HG03520 (cell line): ENCODE results near the gene RALGAPA2.
"Not testable (repeated sequence)": the region's sequence is repeated elsewhere in the genome, so short reads cannot be mapped to it uniquely, and the experiment has no call there.

Experiments
- ATAC-seq: cut with Tn5 transposase; IDR thresholded peaks from one replicate; pipeline ENCODE4 v1.9.1; 2021; ENCODE audit warnings: mild to moderate bottlenecking, moderate library complexity; ENCODE audit not compliant: unreplicated experiment

RALGAPA2 gene

GRCh38 chr20:20547876-20548266 is 164.6 kb downstream of the RALGAPA2 start:
- ATAC-seq = no peak

- ATAC-seq = no peak
These were observed 165.1 kb downstream of the RALGAPA2 start for GRCh38 chr20:20547221-20547875.

GRCh38 chr20:20546402-20546801 is 166.0 kb downstream of the RALGAPA2 start:
- no peak for ATAC-seq

- ATAC-seq = not testable (repeated sequence)
These were observed 169.1 kb downstream of the RALGAPA2 start for GRCh38 chr20:20543348-20543747.

GRCh38 chr20:20536240-20536933 is 176.1 kb downstream of the RALGAPA2 start:
- ATAC-seq = no peak

- ATAC-seq = no peak
These were observed 177.4 kb downstream of the RALGAPA2 start for GRCh38 chr20:20535051-20535450.

GRCh38 chr20:20531283-20531682 is 181.2 kb downstream of the RALGAPA2 start:
- ATAC-seq = no peak

GRCh38 chr20:20530428-20531151 is 181.9 kb downstream of the RALGAPA2 start:
- no peak for ATAC-seq

DNA sequence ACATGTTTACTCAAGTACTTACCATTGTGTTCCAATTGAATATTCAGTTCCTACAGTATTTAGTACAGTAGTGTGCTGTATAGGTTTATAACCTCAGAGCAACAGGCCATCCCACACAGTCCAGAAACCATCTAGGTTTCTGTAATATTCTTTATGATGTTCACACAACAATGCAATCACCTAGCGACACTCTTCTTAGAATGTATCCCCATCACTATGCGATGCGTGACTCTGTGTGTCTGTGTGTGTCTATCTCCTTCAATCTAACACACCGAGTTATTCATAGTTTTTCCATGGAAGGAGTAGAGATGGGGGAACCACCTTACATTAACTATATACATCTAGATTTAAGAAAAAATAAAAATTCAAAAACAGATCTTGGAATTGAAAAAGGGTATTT is 182.8 kb downstream of the RALGAPA2 start:
- ATAC-seq = no peak

GRCh38 chr20:20528861-20529260 is 183.6 kb downstream of the RALGAPA2 start:
- no peak for ATAC-seq

GRCh38 chr20:20527661-20528060 is 184.8 kb downstream of the RALGAPA2 start:
- no peak for ATAC-seq

DNA sequence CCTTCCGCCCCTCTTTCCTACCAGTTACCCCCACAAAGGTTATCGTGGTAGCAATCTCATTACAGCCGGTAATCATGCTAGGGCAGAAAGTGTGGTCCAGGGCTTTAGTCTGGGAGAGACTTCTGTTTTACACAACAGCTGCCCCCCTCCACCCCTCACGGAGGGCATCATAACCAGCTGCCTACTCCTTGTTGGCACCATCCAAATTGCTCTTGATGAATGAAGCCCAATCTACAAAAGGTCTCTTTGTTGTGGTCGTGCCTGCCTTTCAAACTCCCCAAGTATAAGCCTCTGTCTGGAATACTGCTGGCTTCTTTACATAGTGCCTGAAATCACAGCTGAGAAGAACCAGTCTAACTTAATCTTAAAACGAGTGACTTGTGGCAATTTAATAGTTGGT is 186.7 kb downstream of the RALGAPA2 start:
- no peak for ATAC-seq

DNA sequence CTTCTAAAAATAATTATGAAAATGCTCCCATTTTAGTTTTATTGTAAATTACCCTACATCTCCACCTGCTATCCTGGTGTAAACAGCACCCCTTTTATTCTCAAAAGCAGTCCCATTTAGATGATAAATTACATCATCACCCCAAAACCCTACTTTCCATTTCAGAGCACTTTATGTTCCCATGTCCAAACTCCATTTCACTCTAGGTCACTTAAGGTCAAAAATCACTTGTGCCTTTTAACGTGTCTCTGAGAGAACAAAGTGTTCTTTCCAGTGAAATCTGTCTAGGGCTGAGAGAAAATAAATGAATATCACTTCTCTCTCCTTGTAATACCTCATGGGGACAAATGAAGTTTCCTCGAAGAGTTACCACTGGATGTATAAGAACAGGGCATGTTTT is 187.2 kb downstream of the RALGAPA2 start:
- no peak for ATAC-seq

DNA sequence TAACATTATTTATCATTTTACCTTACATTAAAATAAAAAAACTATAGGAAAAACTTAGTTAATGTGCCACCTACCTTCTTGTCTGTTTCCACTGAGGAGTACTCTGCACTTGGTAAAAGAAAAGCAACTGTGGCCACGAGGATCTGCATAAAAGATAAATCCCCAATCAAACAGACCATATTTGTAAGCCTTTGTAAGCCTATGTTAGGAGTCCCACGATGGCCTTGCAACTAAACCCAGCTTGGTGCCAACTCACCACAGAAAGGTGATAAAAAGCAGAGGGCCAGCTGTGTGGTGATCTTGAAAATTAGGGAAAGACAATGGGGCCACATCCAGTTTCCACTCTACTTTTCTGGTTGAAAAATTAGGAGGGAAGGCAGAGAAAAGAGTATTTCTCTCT is 187.7 kb downstream of the RALGAPA2 start:
- ATAC-seq = no peak

DNA sequence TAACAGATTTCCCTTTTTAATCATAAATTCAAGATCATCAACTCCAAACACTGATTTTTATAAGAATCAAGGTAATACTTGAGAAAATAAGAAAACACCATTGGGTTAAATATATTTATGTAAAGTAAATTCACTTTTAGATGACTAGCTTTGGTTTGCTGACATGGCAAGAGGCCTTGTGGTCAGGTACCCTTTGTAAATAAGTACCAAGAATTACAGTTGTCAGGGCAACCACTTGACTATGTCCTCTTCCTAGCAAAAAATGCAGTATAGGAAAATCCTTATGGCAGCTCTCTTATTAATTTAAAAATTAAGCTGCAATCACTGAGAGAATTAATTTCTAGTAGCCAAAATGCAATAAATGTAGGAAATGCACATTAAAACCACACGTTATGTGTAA is 190.7 kb downstream of the RALGAPA2 start:
- no peak for ATAC-seq

DNA sequence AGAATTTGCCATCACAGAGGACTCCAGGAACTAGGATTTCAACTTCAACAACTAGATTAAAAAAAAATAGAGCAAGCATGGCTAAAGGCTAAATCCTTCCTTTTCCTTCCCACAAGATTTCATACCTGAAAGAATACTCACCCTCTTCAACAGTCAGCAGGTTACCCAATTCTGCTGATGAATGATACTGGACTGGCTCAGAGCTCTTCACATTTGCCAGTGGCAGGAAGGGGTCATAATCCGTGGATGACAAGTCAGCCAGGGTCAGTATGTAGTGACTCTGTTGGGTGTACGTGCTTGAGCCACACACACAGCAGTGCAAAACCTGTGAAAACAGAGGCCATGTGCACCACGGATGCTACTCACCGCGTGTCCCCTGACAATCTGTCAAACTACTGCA is 191.7 kb downstream of the RALGAPA2 start:
- no peak for ATAC-seq

DNA sequence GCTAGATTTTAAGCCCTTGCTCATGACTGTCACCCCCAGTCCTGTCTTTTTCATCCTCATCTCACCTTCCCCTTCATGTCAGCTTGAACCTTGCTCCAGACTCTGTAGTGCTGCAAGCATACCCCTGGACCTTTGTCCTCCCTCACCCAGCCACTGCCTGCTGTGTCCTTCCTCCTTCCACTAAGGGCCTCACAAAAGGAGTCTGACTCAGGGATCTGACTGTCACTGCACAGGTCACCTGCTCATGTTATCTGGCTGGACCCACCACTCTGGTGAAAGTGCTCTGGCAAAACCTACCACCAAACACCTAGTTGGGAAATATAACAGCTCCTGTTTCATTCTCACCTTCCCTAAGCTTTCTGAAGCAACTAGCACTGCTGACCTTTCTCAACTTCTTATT is 193.2 kb downstream of the RALGAPA2 start:
- ATAC-seq = no peak

DNA sequence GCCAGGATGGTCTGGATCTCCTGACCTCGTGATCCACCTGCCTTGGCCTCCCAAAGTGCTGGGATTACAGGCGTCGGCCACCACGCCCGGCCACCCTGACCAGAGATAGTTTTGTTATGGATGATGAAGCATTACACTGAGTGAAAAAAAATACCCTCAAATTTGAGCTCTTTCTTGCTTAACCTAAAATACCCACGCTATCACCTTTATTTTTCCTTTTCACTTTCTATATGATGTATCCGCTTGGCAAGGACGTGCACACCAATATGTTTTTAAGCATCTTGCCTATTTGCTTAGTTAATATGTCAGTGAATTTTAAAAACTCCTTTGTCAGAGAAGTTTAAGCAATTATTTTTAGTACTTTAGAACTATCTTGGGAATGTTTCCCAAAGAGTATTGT is 194.2 kb downstream of the RALGAPA2 start:
- ATAC-seq = no peak

GRCh38 chr20:20517296-20517695 is 195.1 kb downstream of the RALGAPA2 start:
- ATAC-seq = no peak

GRCh38 chr20:20513720-20514119 is 198.7 kb downstream of the RALGAPA2 start:
- no peak for ATAC-seq

- no peak for ATAC-seq
These were observed 206.9 kb downstream of the RALGAPA2 start for GRCh38 chr20:20505554-20505953.
